ENCODE data around the gene ENO2. TPM values are rescaled to one million over a fixed set of nuclear protein-coding genes. Genes with fewer than 3 reads are reported as not detected.

The ENO2 gene
- total RNA-seq, 4 donors from 2014 or later, result 0.97 to 6.2 (median 1.8) TPM

DNA sequence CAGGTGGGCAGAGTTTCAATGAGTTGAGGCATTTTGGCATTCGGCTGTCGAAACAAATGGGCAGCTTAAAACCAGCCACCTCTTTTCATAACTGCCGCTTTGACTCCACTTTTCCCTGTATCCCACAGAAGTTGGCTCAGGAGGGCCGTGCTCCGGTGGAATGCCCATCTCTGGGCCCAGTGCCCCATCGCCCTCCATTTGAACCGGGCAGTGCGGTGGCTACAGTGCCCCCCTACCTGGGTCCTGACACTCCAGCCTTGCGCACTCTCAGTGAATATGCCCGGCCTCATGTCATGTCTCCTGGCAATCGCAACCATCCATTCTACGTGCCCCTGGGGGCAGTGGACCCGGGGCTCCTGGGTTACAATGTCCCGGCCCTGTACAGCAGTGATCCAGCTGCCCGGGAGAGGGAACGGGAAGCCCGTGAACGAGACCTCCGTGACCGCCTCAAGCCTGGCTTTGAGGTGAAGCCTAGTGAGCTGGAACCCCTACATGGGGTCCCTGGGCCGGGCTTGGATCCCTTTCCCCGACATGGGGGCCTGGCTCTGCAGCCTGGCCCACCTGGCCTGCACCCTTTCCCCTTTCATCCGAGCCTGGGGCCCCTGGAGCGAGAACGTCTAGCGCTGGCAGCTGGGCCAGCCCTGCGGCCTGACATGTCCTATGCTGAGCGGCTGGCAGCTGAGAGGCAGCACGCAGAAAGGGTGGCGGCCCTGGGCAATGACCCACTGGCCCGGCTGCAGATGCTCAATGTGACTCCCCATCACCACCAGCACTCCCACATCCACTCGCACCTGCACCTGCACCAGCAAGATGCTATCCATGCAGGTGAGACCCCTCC lies 24.2 kb downstream of the ENO2 start:
- H3K4me3 ChIP-seq, result peak overlapping the region; percentile 67 to 93 (median 80)
- H3K36me3 ChIP-seq, result peaks cover 0 to 16% of the 10 kb centered on the region in 2 donors
- no peaks in the 10 kb centered on the region for H3K27me3 ChIP-seq
- intact Hi-C loops (cut with DNase I; ENCODE audit: low total_unique reads) (loop anchor here (1.0 kb wide), 1 partner anchor 11 kb away; the partner anchor contains the start of gene ATN1), in situ Hi-C loops (cut with MboI; ENCODE audit: low sequenced_read_pairs in 4 of 4) (loop anchor here in 1 of 4 donors (25.0 kb wide), 1 partner anchor 174 kb away; the partner anchor contains the start of gene C1RL)
- ATAC-seq (no peak), DNase-seq (no peak)
- H3K9me3 ChIP-seq, result no peaks in the 10 kb centered on the region
- H3K27ac ChIP-seq, result peak overlapping the region; percentile 91 to 97 (median 95)
- TF ChIP-seq, protein P1, sequence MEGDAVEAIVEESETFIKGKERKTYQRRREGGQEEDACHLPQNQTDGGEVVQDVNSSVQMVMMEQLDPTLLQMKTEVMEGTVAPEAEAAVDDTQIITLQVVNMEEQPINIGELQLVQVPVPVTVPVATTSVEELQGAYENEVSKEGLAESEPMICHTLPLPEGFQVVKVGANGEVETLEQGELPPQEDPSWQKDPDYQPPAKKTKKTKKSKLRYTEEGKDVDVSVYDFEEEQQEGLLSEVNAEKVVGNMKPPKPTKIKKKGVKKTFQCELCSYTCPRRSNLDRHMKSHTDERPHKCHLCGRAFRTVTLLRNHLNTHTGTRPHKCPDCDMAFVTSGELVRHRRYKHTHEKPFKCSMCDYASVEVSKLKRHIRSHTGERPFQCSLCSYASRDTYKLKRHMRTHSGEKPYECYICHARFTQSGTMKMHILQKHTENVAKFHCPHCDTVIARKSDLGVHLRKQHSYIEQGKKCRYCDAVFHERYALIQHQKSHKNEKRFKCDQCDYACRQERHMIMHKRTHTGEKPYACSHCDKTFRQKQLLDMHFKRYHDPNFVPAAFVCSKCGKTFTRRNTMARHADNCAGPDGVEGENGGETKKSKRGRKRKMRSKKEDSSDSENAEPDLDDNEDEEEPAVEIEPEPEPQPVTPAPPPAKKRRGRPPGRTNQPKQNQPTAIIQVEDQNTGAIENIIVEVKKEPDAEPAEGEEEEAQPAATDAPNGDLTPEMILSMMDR (IDR thresholded peaks at IDR 0.05 in 4 of 5, conservative IDR thresholded peaks at IDR 0.05 in 1 of 5), result peak in 1 of 5 experiments; percentile 8
- TF ChIP-seq POLR2A (IDR thresholded peaks at IDR 0.05), result no peak
- peaks cover 20 to 42% of the 10 kb centered on the region in 2 donors for H3K4me1 ChIP-seq

- in situ Hi-C loops (cut with MboI; ENCODE audit: low sequenced_read_pairs in 4 of 4) (loop anchor here in 1 of 4 donors (25.0 kb wide), 1 partner anchor 173 kb away; the partner anchor contains the start of gene C1RL), intact Hi-C loops (cut with DNase I; ENCODE audit: low total_unique reads) (no loop called here)
Observed at GRCh38 chr12:6939191-6939540, 24.8 kb downstream of the ENO2 start.

DNA sequence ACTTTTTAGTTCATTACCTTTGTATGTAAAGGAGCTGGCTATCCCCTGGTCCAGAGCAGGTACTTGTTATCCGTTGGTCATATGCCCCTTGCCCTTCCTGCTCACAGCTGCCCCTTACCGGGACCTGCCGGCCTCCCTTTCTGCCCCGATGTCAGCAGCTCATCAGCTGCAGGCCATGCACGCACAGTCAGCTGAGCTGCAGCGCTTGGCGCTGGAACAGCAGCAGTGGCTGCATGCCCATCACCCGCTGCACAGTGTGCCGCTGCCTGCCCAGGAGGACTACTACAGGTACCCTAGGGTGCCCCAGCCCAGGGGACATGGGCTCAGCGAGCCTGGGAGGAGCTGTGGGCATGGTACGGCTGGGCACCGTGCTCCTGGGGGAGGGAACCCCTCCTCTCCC lies 26.9 kb downstream of the ENO2 start:
- peak overlapping the region in 2 of 4 donors; percentile 2 to 9 for H3K27ac ChIP-seq

More at GRCh38 chr12:6939191-6939540, 24.8 kb downstream of the ENO2 start:
- no peak for DNase-seq
- Histone ChIP-seq H3K36me3 (peaks cover 0 to 16% of the 10 kb centered on the region in 2 donors), H3K9me3 (no peaks in the 10 kb centered on the region), H3K27me3 (no peaks in the 10 kb centered on the region), H3K4me1 (peaks cover 16 to 37% of the 10 kb centered on the region in 2 donors), H3K27ac (peak overlapping the region in 2 of 4 donors; percentile 94 to 96), H3K4me3 (no peak overlapping the region)
- ATAC-seq, result no peak
- TF ChIP-seq POLR2A (IDR thresholded peaks at IDR 0.05), result no peak
- TF ChIP-seq, protein P1 (IDR thresholded peaks at IDR 0.05 in 4 of 5, conservative IDR thresholded peaks at IDR 0.05 in 1 of 5), result no peak

GRCh38 chr12:6941782-6942181 lies 27.4 kb downstream of the ENO2 start:
- H3K27ac ChIP-seq, result peak overlapping the region in 1 of 4 donors; percentile 9
- intact Hi-C loops (cut with DNase I; ENCODE audit: low total_unique reads) (loop anchor here (5.0 kb wide), 2 partner anchors 74 to 151 kb away; partner anchors contain the start of genes C1R and TPI1), in situ Hi-C loops (cut with MboI; ENCODE audit: low sequenced_read_pairs in 4 of 4) (loop anchor here in 2 of 4 donors (10.0 to 25.0 kb wide), 2 partner anchors 171 to 173 kb away; partner anchors contain the start of gene C1RL (in 1 of the 2))
- H3K4me1 ChIP-seq, result peaks cover 22 to 52% of the 10 kb centered on the region in 2 donors
- H3K27me3 ChIP-seq, result no peaks in the 10 kb centered on the region
- ATAC-seq (no peak), DNase-seq (no peak)
- no peaks in the 10 kb centered on the region for H3K9me3 ChIP-seq
- peaks cover 0 to 11% of the 10 kb centered on the region in 2 donors for H3K36me3 ChIP-seq
- TF ChIP-seq POLR2A (IDR thresholded peaks at IDR 0.05), result no peak
- TF ChIP-seq, protein P1 (IDR thresholded peaks at IDR 0.05 in 4 of 5, conservative IDR thresholded peaks at IDR 0.05 in 1 of 5), result no peak
- no peak overlapping the region for H3K4me3 ChIP-seq

More for the DNA sequence above, 26.9 kb downstream of the ENO2 start:
- H3K4me1 ChIP-seq, result peaks cover 22 to 51% of the 10 kb centered on the region in 2 donors
- peaks cover 0 to 12% of the 10 kb centered on the region in 2 donors for H3K36me3 ChIP-seq
- DNase-seq, result no peak
- TF ChIP-seq, protein P1 (IDR thresholded peaks at IDR 0.05 in 4 of 5, conservative IDR thresholded peaks at IDR 0.05 in 1 of 5), result no peak
- TF ChIP-seq POLR2A (IDR thresholded peaks at IDR 0.05), result no peak
- no peaks in the 10 kb centered on the region for H3K27me3 ChIP-seq
- intact Hi-C loops (cut with DNase I; ENCODE audit: low total_unique reads) (loop anchor here (5.0 kb wide), 2 partner anchors 74 to 151 kb away; partner anchors contain the start of genes C1R and TPI1), in situ Hi-C loops (cut with MboI; ENCODE audit: low sequenced_read_pairs in 4 of 4) (loop anchor here in 2 of 4 donors (10.0 to 25.0 kb wide), 2 partner anchors 171 to 174 kb away; partner anchors contain the start of gene C1RL (in 1 of the 2))
- no peak overlapping the region for H3K4me3 ChIP-seq
- no peak for ATAC-seq
- no peaks in the 10 kb centered on the region for H3K9me3 ChIP-seq

Data from gastrocnemius medialis (tissue), 4 donors.